Measurements from ENCODE around the gene MACIR. TPM values are rescaled to one million over a fixed set of nuclear protein-coding genes. Genes with fewer than 3 reads are reported as not detected.
A peak's percentile ranks its signal among the peaks of the same experiment; 100 is the strongest.

MACIR gene
- total RNA-seq, 1 experiment from 2014 or later = 21.0 TPM

- no peaks in the 10 kb centered on the region for H3K79me2 ChIP-seq (ENCODE audit: low read depth)
- H3F3A ChIP-seq (ENCODE audit: insufficient read depth, low read depth) = no peaks in the 10 kb centered on the region
- H4K20me1 ChIP-seq (ENCODE audit: insufficient read depth) = no peaks in the 10 kb centered on the region
- BruUV-seq (replicated peaks) = no TSS peak
- no peak for TF ChIP-seq EZH2 (IDR thresholded peaks at IDR 0.05; ENCODE audit: low read depth)
- TF ChIP-seq, protein P1, sequence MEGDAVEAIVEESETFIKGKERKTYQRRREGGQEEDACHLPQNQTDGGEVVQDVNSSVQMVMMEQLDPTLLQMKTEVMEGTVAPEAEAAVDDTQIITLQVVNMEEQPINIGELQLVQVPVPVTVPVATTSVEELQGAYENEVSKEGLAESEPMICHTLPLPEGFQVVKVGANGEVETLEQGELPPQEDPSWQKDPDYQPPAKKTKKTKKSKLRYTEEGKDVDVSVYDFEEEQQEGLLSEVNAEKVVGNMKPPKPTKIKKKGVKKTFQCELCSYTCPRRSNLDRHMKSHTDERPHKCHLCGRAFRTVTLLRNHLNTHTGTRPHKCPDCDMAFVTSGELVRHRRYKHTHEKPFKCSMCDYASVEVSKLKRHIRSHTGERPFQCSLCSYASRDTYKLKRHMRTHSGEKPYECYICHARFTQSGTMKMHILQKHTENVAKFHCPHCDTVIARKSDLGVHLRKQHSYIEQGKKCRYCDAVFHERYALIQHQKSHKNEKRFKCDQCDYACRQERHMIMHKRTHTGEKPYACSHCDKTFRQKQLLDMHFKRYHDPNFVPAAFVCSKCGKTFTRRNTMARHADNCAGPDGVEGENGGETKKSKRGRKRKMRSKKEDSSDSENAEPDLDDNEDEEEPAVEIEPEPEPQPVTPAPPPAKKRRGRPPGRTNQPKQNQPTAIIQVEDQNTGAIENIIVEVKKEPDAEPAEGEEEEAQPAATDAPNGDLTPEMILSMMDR (conservative IDR thresholded peaks at IDR 0.05) = no peak
- H3K9me3 ChIP-seq (ENCODE audit: insufficient read depth, low read depth) = no peaks in the 10 kb centered on the region
- H3K36me3 ChIP-seq (ENCODE audit: low read depth) = no peaks in the 10 kb centered on the region
- no peaks in the 10 kb centered on the region for H3K27me3 ChIP-seq (ENCODE audit: insufficient read depth, low read depth)
- H3K4me3 ChIP-seq = no peak overlapping the region
- intact Hi-C loops (cut with micrococcal nuclease; ENCODE audit: unreplicated experiment) = no loop called here
- H3K4me1 ChIP-seq (replicated peaks; ENCODE audit: insufficient read depth) = no peaks in the 10 kb centered on the region
- H3K9me2 ChIP-seq (ENCODE audit: insufficient read depth) = 0 out of 2 replicates have a peak, but pooled peaks cover 4% of the 10 kb centered on the region
- no peak overlapping the region for H3K27ac ChIP-seq
- H2AFZ ChIP-seq = no peak overlapping the region
- no peak overlapping the region for H3K4me2 ChIP-seq
- ChIA-PET CTCF (no interaction called here), POLR2A (ENCODE audit: unreplicated experiment) (no interaction called here)
- DNase-seq = no peak
These were observed 39.6 kb downstream of the MACIR start for GRCh38 chr5:103298117-103298516.

GRCh38 chr5:103298607-103299188 is 40.1 kb downstream of the MACIR start:
- Histone ChIP-seq H3K79me2 (ENCODE audit: low read depth) (no peaks in the 10 kb centered on the region), H3F3A (ENCODE audit: insufficient read depth, low read depth) (no peaks in the 10 kb centered on the region), H3K27me3 (ENCODE audit: insufficient read depth, low read depth) (no peaks in the 10 kb centered on the region), H3K9me2 (ENCODE audit: insufficient read depth) (0 out of 2 replicates have a peak, but pooled peaks cover 4% of the 10 kb centered on the region), H3K4me2 (no peak overlapping the region), H4K20me1 (ENCODE audit: insufficient read depth) (no peaks in the 10 kb centered on the region), H2AFZ (no peak overlapping the region), H3K4me3 (no peak overlapping the region), H3K36me3 (ENCODE audit: low read depth) (no peaks in the 10 kb centered on the region), H3K9me3 (ENCODE audit: insufficient read depth, low read depth) (no peaks in the 10 kb centered on the region), H3K4me1 (replicated peaks; ENCODE audit: insufficient read depth) (no peaks in the 10 kb centered on the region), H3K27ac (no peak overlapping the region)
- POLR2A ChIA-PET (ENCODE audit: unreplicated experiment) = no interaction called here
- CTCF ChIA-PET = no interaction called here
- intact Hi-C loops (cut with micrococcal nuclease; ENCODE audit: unreplicated experiment) = no loop called here
- no TSS peak for BruUV-seq (replicated peaks)
- DNase-seq = no peak
- no peak for TF ChIP-seq EZH2 (IDR thresholded peaks at IDR 0.05; ENCODE audit: low read depth)
- TF ChIP-seq, protein P1 (conservative IDR thresholded peaks at IDR 0.05) = no peak

GRCh38 chr5:103305809-103306208 is 47.2 kb downstream of the MACIR start:
- POLR2A ChIA-PET (ENCODE audit: unreplicated experiment) = no interaction called here

More at GRCh38 chr5:103305809-103306208, 47.2 kb downstream of the MACIR start:
- peak in 1 of 2 experiments; percentile 46 for DNase-seq
- Histone ChIP-seq H3K4me3 (no peak overlapping the region), H3F3A (ENCODE audit: insufficient read depth, low read depth) (no peaks in the 10 kb centered on the region), H3K27me3 (ENCODE audit: insufficient read depth, low read depth) (no peaks in the 10 kb centered on the region), H3K4me2 (no peak overlapping the region), H3K9me3 (ENCODE audit: insufficient read depth, low read depth) (no peaks in the 10 kb centered on the region), H2AFZ (no peak overlapping the region), H3K27ac (no peak overlapping the region), H4K20me1 (ENCODE audit: insufficient read depth) (no peaks in the 10 kb centered on the region), H3K79me2 (ENCODE audit: low read depth) (no peaks in the 10 kb centered on the region), H3K36me3 (ENCODE audit: low read depth) (no peaks in the 10 kb centered on the region), H3K4me1 (replicated peaks; ENCODE audit: insufficient read depth) (0 out of 2 replicates have a peak, but pooled peaks cover 6% of the 10 kb centered on the region), H3K9me2 (ENCODE audit: insufficient read depth) (no peaks in the 10 kb centered on the region)
- intact Hi-C loops (cut with micrococcal nuclease; ENCODE audit: unreplicated experiment) = no loop called here
- no TSS peak for BruUV-seq (replicated peaks)
- CTCF ChIA-PET = no interaction called here
- TF ChIP-seq EZH2 (IDR thresholded peaks at IDR 0.05; ENCODE audit: low read depth) = no peak
- TF ChIP-seq, protein P1 (conservative IDR thresholded peaks at IDR 0.05) = no peak

Data from PC-9 (cell line).